ENCODE data around the gene RUVBL1. TPM values are rescaled to one million over a fixed set of nuclear protein-coding genes. Genes with fewer than 3 reads are reported as not detected.

RUVBL1 gene
- total and polyA plus RNA-seq, 8 donors, result 3.7 to 13.3 (median 10.0) TPM

DNA sequence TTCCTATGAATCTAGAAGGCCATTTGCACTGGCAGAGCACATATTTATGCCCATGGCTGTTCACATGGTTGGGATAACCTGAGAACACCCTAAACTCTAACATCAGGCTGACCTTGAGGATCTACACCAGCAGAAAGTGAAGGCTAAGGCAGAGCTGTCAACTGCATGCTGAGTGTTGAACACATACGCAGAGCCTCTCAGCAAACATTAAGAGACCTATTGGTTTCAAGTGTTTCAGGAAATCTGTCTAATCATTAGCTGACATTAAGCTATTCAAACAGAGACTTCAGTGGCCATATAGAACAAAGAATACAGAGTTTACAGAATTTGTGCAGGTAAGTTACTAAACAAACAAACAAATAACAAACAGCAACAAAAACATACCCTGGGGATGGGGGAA, 87.5 kb downstream of the RUVBL1 start:
- no peak for FAIRE-seq
- WGBS, 2 donors, result 58 to 69% methylated on average over 1 of the region's 1 CpG
- no peaks in the 10 kb centered on the region for H3K4me1 ChIP-seq

DNA sequence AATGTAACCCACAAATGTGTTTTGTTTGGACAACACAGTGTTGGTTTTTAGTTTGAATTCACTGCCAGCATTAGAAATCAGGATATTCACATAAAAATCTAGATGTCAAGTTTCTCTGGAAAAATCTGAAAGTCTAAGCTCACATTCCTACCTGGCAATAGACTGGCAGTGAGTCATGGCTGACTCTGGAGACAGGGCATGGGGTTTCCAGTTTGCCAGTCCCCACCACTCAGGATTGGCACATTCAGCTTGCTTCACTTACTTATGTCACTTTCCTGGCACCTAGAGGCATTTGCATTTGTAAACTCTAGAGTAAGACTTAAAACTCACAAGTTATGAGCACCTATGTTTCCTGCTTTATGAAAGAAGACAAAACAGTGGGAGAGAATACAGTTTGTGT, 90.5 kb downstream of the RUVBL1 start:
- intact Hi-C loops (cut with DNase I), result no loop called here
- ATAC-seq, result peak in 2 of 4 donors; percentile 19 to 37
- FAIRE-seq, result no peak
- Histone ChIP-seq H3K36me3 (no peaks in the 10 kb centered on the region), H3K27ac (no peak overlapping the region), H3K4me1 (no peaks in the 10 kb centered on the region), H3K27me3 (no peaks in the 10 kb centered on the region), H3K9me3 (no peaks in the 10 kb centered on the region), H3K4me3 (no peak overlapping the region)
- TF ChIP-seq, protein P1, sequence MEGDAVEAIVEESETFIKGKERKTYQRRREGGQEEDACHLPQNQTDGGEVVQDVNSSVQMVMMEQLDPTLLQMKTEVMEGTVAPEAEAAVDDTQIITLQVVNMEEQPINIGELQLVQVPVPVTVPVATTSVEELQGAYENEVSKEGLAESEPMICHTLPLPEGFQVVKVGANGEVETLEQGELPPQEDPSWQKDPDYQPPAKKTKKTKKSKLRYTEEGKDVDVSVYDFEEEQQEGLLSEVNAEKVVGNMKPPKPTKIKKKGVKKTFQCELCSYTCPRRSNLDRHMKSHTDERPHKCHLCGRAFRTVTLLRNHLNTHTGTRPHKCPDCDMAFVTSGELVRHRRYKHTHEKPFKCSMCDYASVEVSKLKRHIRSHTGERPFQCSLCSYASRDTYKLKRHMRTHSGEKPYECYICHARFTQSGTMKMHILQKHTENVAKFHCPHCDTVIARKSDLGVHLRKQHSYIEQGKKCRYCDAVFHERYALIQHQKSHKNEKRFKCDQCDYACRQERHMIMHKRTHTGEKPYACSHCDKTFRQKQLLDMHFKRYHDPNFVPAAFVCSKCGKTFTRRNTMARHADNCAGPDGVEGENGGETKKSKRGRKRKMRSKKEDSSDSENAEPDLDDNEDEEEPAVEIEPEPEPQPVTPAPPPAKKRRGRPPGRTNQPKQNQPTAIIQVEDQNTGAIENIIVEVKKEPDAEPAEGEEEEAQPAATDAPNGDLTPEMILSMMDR (IDR thresholded peaks at IDR 0.05), result no peak
- no peak for DNase-seq

More for the DNA sequence above, 87.5 kb downstream of the RUVBL1 start:
- no peak overlapping the region for H3K27ac ChIP-seq
- TF ChIP-seq, protein P1 (IDR thresholded peaks at IDR 0.05), result no peak
- no peak overlapping the region for H3K4me3 ChIP-seq
- intact Hi-C loops (cut with DNase I), result no loop called here
- no peaks in the 10 kb centered on the region for H3K36me3 ChIP-seq
- ATAC-seq (no peak), DNase-seq (no peak)
- H3K9me3 ChIP-seq, result no peaks in the 10 kb centered on the region
- no peaks in the 10 kb centered on the region for H3K27me3 ChIP-seq

Other genes starting within 250 kb of the RUVBL1 start
- gene KBTBD12, start 208.6 kb downstream of the RUVBL1 start, total RNA-seq, result 1 to 10 TPM; 1.2 to 2.9 (median 1.6) TPM
- 1 to 10 TPM in 1 of 2 donors, under 1 TPM in 1; 0.68 to 3.7 TPM for gene KBTBD12, start 208.6 kb downstream of the RUVBL1 start, polyA plus RNA-seq
- 100 to 1,000 TPM; 197 to 245 (median 222) TPM for gene SEC61A1, start 71.4 kb downstream of the RUVBL1 start, total RNA-seq
- gene SEC61A1, start 71.4 kb downstream of the RUVBL1 start, polyA plus RNA-seq, result 100 to 1,000 TPM; 193 to 214 TPM
- gene EEFSEC, start 29.7 kb upstream of the RUVBL1 start, total RNA-seq, result 1 to 10 TPM; 5.9 to 9.3 (median 6.7) TPM
- 1 to 10 TPM; 8.1 to 9.8 TPM for gene EEFSEC, start 29.7 kb upstream of the RUVBL1 start, polyA plus RNA-seq

Data from pancreas (tissue), 10 donors.